ENCODE data around the gene UBE2O. TPM values are rescaled to one million over a fixed set of nuclear protein-coding genes. Genes with fewer than 3 reads are reported as not detected.
A peak's percentile ranks its signal among the peaks of the same experiment; 100 is the strongest.

Gene UBE2O
- total RNA-seq, 2 donors from 2014 or later, result 19.5 to 21.8 TPM

- no peak for DNase-seq (ENCODE audit: low spot score)
- Histone ChIP-seq H3K4me1 (peaks cover 0 to 43% of the 10 kb centered on the region in 2 donors), H3K36me3 (no peaks in the 10 kb centered on the region), H3K27ac (peak overlapping the region; percentile 74 to 76), H3K4me3 (no peak overlapping the region), H3K9me3 (no peaks in the 10 kb centered on the region), H3K27me3 (no peaks in the 10 kb centered on the region)
- no peak for TF ChIP-seq CTCF (IDR thresholded peaks at IDR 0.05)
Measured at GRCh38 chr17:76432004-76432403, 20.9 kb downstream of the UBE2O start.

GRCh38 chr17:76431509-76431908, 21.4 kb downstream of the UBE2O start:
- no peak overlapping the region for H3K4me3 ChIP-seq
- no peaks in the 10 kb centered on the region for H3K36me3 ChIP-seq
- TF ChIP-seq CTCF (IDR thresholded peaks at IDR 0.05), result no peak
- H3K27ac ChIP-seq, result peak overlapping the region; percentile 74 to 76
- no peaks in the 10 kb centered on the region for H3K27me3 ChIP-seq
- DNase-seq (ENCODE audit: low spot score), result no peak
- H3K9me3 ChIP-seq, result no peaks in the 10 kb centered on the region
- H3K4me1 ChIP-seq, result peaks cover 0 to 43% of the 10 kb centered on the region in 2 donors

- TF ChIP-seq CTCF (IDR thresholded peaks at IDR 0.05), result no peak
- Histone ChIP-seq H3K9me3 (no peaks in the 10 kb centered on the region), H3K27ac (no peak overlapping the region), H3K27me3 (no peaks in the 10 kb centered on the region), H3K4me1 (peaks cover 0 to 40% of the 10 kb centered on the region in 2 donors), H3K36me3 (no peaks in the 10 kb centered on the region), H3K4me3 (no peak overlapping the region)
- DNase-seq (ENCODE audit: low spot score), result no peak
Measured at GRCh38 chr17:76428511-76428910, 24.4 kb downstream of the UBE2O start.

- Histone ChIP-seq H3K4me3 (no peak overlapping the region), H3K36me3 (no peaks in the 10 kb centered on the region), H3K27ac (peak overlapping the region; percentile 2 to 24), H3K9me3 (no peaks in the 10 kb centered on the region), H3K27me3 (no peaks in the 10 kb centered on the region), H3K4me1 (peaks cover 0 to 37% of the 10 kb centered on the region in 2 donors)
- no peak for DNase-seq (ENCODE audit: low spot score)
- no peak for TF ChIP-seq CTCF (IDR thresholded peaks at IDR 0.05)
Measured at GRCh38 chr17:76427501-76428231, 25.3 kb downstream of the UBE2O start.

GRCh38 chr17:76426853-76427252, 26.1 kb downstream of the UBE2O start:
- Histone ChIP-seq H3K36me3 (no peaks in the 10 kb centered on the region), H3K9me3 (no peaks in the 10 kb centered on the region), H3K27ac (peak overlapping the region in 1 of 2 donors; percentile 2), H3K27me3 (no peaks in the 10 kb centered on the region), H3K4me1 (peaks cover 0 to 33% of the 10 kb centered on the region in 2 donors), H3K4me3 (no peak overlapping the region)
- no peak for TF ChIP-seq CTCF (IDR thresholded peaks at IDR 0.05)
- DNase-seq (ENCODE audit: low spot score), result no peak

- Histone ChIP-seq H3K36me3 (no peaks in the 10 kb centered on the region), H3K9me3 (no peaks in the 10 kb centered on the region), H3K4me1 (peaks cover 0 to 43% of the 10 kb centered on the region in 2 donors), H3K27ac (peak overlapping the region in 1 of 2 donors; percentile 67), H3K4me3 (no peak overlapping the region), H3K27me3 (no peaks in the 10 kb centered on the region)
- no peak for DNase-seq (ENCODE audit: low spot score)
- no peak for TF ChIP-seq CTCF (IDR thresholded peaks at IDR 0.05)
Measured at GRCh38 chr17:76422860-76423259, 30.1 kb downstream of the UBE2O start.
